ENCODE data around the gene WFIKKN1.

The WFIKKN1 gene

GRCh38 chr16:620700-621525 is 9.9 kb upstream of the WFIKKN1 start:
- Histone ChIP-seq H3K4me1 (ENCODE audit: control insufficient read depth, insufficient read depth, low read depth, low read length) (peaks cover 17% of the 10 kb centered on the region), H2AFZ (ENCODE audit: low read depth, low read length) (no peak overlapping the region), H2BK120ac (ENCODE audit: low read depth, low read length) (no peak overlapping the region), H2AK5ac (ENCODE audit: low read length, severe bottlenecking) (no peak overlapping the region), H3K9me3 (ENCODE audit: control insufficient read depth, low read length) (no peaks in the 10 kb centered on the region), H3K23ac (ENCODE audit: low read length in 2 of 2) (no peak overlapping the region), H3K14ac (ENCODE audit: low read length in 2 of 2) (no peak overlapping the region), H2BK12ac (ENCODE audit: low read length in 2 of 2) (no peak overlapping the region), H3K36me3 (ENCODE audit: control insufficient read depth in 1 of 2, insufficient read depth in 2 of 2, low read depth in 1 of 2, low read length in 2 of 2) (peaks cover 0 to 38% of the 10 kb centered on the region in 2 experiments), H3K4me2 (ENCODE audit: low read length, poor library complexity, severe bottlenecking) (no peak overlapping the region), H3K27ac (ENCODE audit: low read length, poor library complexity, severe bottlenecking) (no peak overlapping the region), H2BK15ac (ENCODE audit: low read depth, poor library complexity, severe bottlenecking) (no peak overlapping the region), H2BK5ac (ENCODE audit: low read depth, low read length, poor library complexity, severe bottlenecking) (no peak overlapping the region), H3K4me3 (ENCODE audit: insufficient read depth in 1 of 2, low read depth in 1 of 2, low read length in 2 of 2) (no peak overlapping the region), H4K8ac (ENCODE audit: low read length) (peak overlapping the region; percentile 24), H3K4ac (ENCODE audit: low read depth in 1 of 2, low read length in 2 of 2) (no peak overlapping the region), H3K9ac (ENCODE audit: low read length) (no peak overlapping the region), H3K79me1 (replicated peaks; ENCODE audit: low read length, poor library complexity, severe bottlenecking) (peaks cover 44% of the 10 kb centered on the region), H3K27me3 (ENCODE audit: control insufficient read depth in 1 of 2, insufficient read depth in 1 of 2, low read length in 2 of 2) (no peaks in the 10 kb centered on the region), H3K18ac (ENCODE audit: low read depth in 1 of 2, low read length in 2 of 2) (no peak overlapping the region), H4K91ac (ENCODE audit: low read length) (no peak overlapping the region)
- 93% methylated on average over 40 of the region's 41 CpGs for whole genome bisulfite sequencing
- DNase-seq, result no peak

GRCh38 chr16:621526-622105 is 9.2 kb upstream of the WFIKKN1 start:
- Histone ChIP-seq H2AK5ac (ENCODE audit: low read length, severe bottlenecking) (no peak overlapping the region), H3K18ac (ENCODE audit: low read depth in 1 of 2, low read length in 2 of 2) (peak overlapping the region in 1 of 2 experiments; percentile 43), H3K4me2 (ENCODE audit: low read length, poor library complexity, severe bottlenecking) (no peak overlapping the region), H2BK120ac (ENCODE audit: low read depth, low read length) (no peak overlapping the region), H4K8ac (ENCODE audit: low read length) (peak overlapping the region; percentile 24), H3K14ac (ENCODE audit: low read length in 2 of 2) (peak overlapping the region in 1 of 2 experiments; percentile 39), H3K36me3 (ENCODE audit: control insufficient read depth in 1 of 2, insufficient read depth in 2 of 2, low read depth in 1 of 2, low read length in 2 of 2) (peaks cover 0 to 44% of the 10 kb centered on the region in 2 experiments), H2AFZ (ENCODE audit: low read depth, low read length) (no peak overlapping the region), H3K4me1 (ENCODE audit: control insufficient read depth, insufficient read depth, low read depth, low read length) (peaks cover 23% of the 10 kb centered on the region), H3K4me3 (ENCODE audit: insufficient read depth in 1 of 2, low read depth in 1 of 2, low read length in 2 of 2) (no peak overlapping the region), H3K9ac (ENCODE audit: low read length) (peak overlapping the region; percentile 75), H3K4ac (ENCODE audit: low read depth in 1 of 2, low read length in 2 of 2) (peak overlapping the region in 1 of 2 experiments; percentile 62), H3K27ac (ENCODE audit: low read length, poor library complexity, severe bottlenecking) (no peak overlapping the region), H2BK12ac (ENCODE audit: low read length in 2 of 2) (peak overlapping the region in 1 of 2 experiments; percentile 40), H2BK15ac (ENCODE audit: low read depth, poor library complexity, severe bottlenecking) (no peak overlapping the region), H3K27me3 (ENCODE audit: control insufficient read depth in 1 of 2, insufficient read depth in 1 of 2, low read length in 2 of 2) (no peaks in the 10 kb centered on the region), H2BK5ac (ENCODE audit: low read depth, low read length, poor library complexity, severe bottlenecking) (no peak overlapping the region), H3K79me1 (replicated peaks; ENCODE audit: low read length, poor library complexity, severe bottlenecking) (peaks cover 43% of the 10 kb centered on the region), H3K9me3 (ENCODE audit: control insufficient read depth, low read length) (no peaks in the 10 kb centered on the region), H4K91ac (ENCODE audit: low read length) (no peak overlapping the region), H3K23ac (ENCODE audit: low read length in 2 of 2) (no peak overlapping the region)
- DNase-seq, result no peak
- WGBS, result 97% methylated on average over 21 of the region's 21 CpGs

- Histone ChIP-seq H3K4me1 (ENCODE audit: control insufficient read depth, insufficient read depth, low read depth, low read length) (peaks cover 35% of the 10 kb centered on the region), H3K27me3 (ENCODE audit: control insufficient read depth in 1 of 2, insufficient read depth in 1 of 2, low read length in 2 of 2) (no peaks in the 10 kb centered on the region), H3K36me3 (ENCODE audit: control insufficient read depth in 1 of 2, insufficient read depth in 2 of 2, low read depth in 1 of 2, low read length in 2 of 2) (peaks cover 0 to 41% of the 10 kb centered on the region in 2 experiments), H4K91ac (ENCODE audit: low read length) (no peak overlapping the region), H3K9me3 (ENCODE audit: control insufficient read depth, low read length) (no peaks in the 10 kb centered on the region), H2BK12ac (ENCODE audit: low read length in 2 of 2) (peak overlapping the region in 1 of 2 experiments; percentile 44), H3K27ac (ENCODE audit: low read length, poor library complexity, severe bottlenecking) (no peak overlapping the region), H3K9ac (ENCODE audit: low read length) (peak overlapping the region; percentile 71), H2BK5ac (ENCODE audit: low read depth, low read length, poor library complexity, severe bottlenecking) (no peak overlapping the region), H2AK5ac (ENCODE audit: low read length, severe bottlenecking) (no peak overlapping the region), H3K23ac (ENCODE audit: low read length in 2 of 2) (no peak overlapping the region), H3K14ac (ENCODE audit: low read length in 2 of 2) (no peak overlapping the region), H2BK120ac (ENCODE audit: low read depth, low read length) (no peak overlapping the region), H3K18ac (ENCODE audit: low read depth in 1 of 2, low read length in 2 of 2) (peak overlapping the region in 1 of 2 experiments; percentile 49), H2BK15ac (ENCODE audit: low read depth, poor library complexity, severe bottlenecking) (peak overlapping the region; percentile 55), H3K4me2 (ENCODE audit: low read length, poor library complexity, severe bottlenecking) (no peak overlapping the region), H3K4ac (ENCODE audit: low read depth in 1 of 2, low read length in 2 of 2) (no peak overlapping the region), H3K79me1 (replicated peaks; ENCODE audit: low read length, poor library complexity, severe bottlenecking) (peaks cover 34% of the 10 kb centered on the region), H3K4me3 (ENCODE audit: insufficient read depth in 1 of 2, low read depth in 1 of 2, low read length in 2 of 2) (no peak overlapping the region), H2AFZ (ENCODE audit: low read depth, low read length) (no peak overlapping the region), H4K8ac (ENCODE audit: low read length) (peak overlapping the region; percentile 70)
- DNase-seq, result no peak
- 87% methylated on average over 14 of the region's 17 CpGs for WGBS
These were observed 7.9 kb upstream of the WFIKKN1 start for GRCh38 chr16:622920-623280.

GRCh38 chr16:624526-625070 is 6.2 kb upstream of the WFIKKN1 start:
- H3K4me1 ChIP-seq (ENCODE audit: control insufficient read depth, insufficient read depth, low read depth, low read length), result peaks cover 43% of the 10 kb centered on the region
- no peak overlapping the region for H2BK120ac ChIP-seq (ENCODE audit: low read depth, low read length)
- peaks cover 4 to 52% of the 10 kb centered on the region in 2 experiments for H3K36me3 ChIP-seq (ENCODE audit: control insufficient read depth in 1 of 2, insufficient read depth in 2 of 2, low read depth in 1 of 2, low read length in 2 of 2)
- DNase-seq, result no peak
- no peak overlapping the region for H3K14ac ChIP-seq (ENCODE audit: low read length in 2 of 2)
- H3K23ac ChIP-seq (ENCODE audit: low read length in 2 of 2), result no peak overlapping the region
- no peak overlapping the region for H4K91ac ChIP-seq (ENCODE audit: low read length)
- no peak overlapping the region for H3K27ac ChIP-seq (ENCODE audit: low read length, poor library complexity, severe bottlenecking)
- no peak overlapping the region for H2BK12ac ChIP-seq (ENCODE audit: low read length in 2 of 2)
- no peak overlapping the region for H2AFZ ChIP-seq (ENCODE audit: low read depth, low read length)
- no peak overlapping the region for H2BK5ac ChIP-seq (ENCODE audit: low read depth, low read length, poor library complexity, severe bottlenecking)
- no peak overlapping the region for H3K4me2 ChIP-seq (ENCODE audit: low read length, poor library complexity, severe bottlenecking)
- no peak overlapping the region for H3K18ac ChIP-seq (ENCODE audit: low read depth in 1 of 2, low read length in 2 of 2)
- H3K27me3 ChIP-seq (ENCODE audit: control insufficient read depth in 1 of 2, insufficient read depth in 1 of 2, low read length in 2 of 2), result no peaks in the 10 kb centered on the region
- no peak overlapping the region for H3K4me3 ChIP-seq (ENCODE audit: insufficient read depth in 1 of 2, low read depth in 1 of 2, low read length in 2 of 2)
- 84% methylated on average over 10 of the region's 10 CpGs for WGBS
- H3K79me1 ChIP-seq (replicated peaks; ENCODE audit: low read length, poor library complexity, severe bottlenecking), result peaks cover 29% of the 10 kb centered on the region
- H3K4ac ChIP-seq (ENCODE audit: low read depth in 1 of 2, low read length in 2 of 2), result no peak overlapping the region
- no peak overlapping the region for H2AK5ac ChIP-seq (ENCODE audit: low read length, severe bottlenecking)
- H3K9ac ChIP-seq (ENCODE audit: low read length), result no peak overlapping the region
- H2BK15ac ChIP-seq (ENCODE audit: low read depth, poor library complexity, severe bottlenecking), result no peak overlapping the region
- H4K8ac ChIP-seq (ENCODE audit: low read length), result no peak overlapping the region
- no peaks in the 10 kb centered on the region for H3K9me3 ChIP-seq (ENCODE audit: control insufficient read depth, low read length)
